Measurements from ENCODE around the gene SDK1. TPM values are rescaled to one million over a fixed set of nuclear protein-coding genes. Genes with fewer than 3 reads are reported as not detected.
"Not testable (repeated sequence)": the region's sequence is repeated elsewhere in the genome, so short reads cannot be mapped to it uniquely, and the experiment has no call there.

Gene SDK1
- total RNA-seq, 1 experiment from 2014 or later = 20.0 TPM

GRCh38 chr7:3705258-3705657, 404.2 kb downstream of the SDK1 start:
- CTCF ChIA-PET = no interaction called here
- intact Hi-C loops (cut with micrococcal nuclease; ENCODE audit: unreplicated experiment) = no loop called here
- no TSS peak for BruUV-seq (replicated peaks)
- no peaks in the 10 kb centered on the region for H3K27me3 Mint-ChIP-seq (ENCODE audit: unreplicated experiment)
- peaks cover 5% of the 10 kb centered on the region for H3K4me1 Mint-ChIP-seq (ENCODE audit: low read depth, unreplicated experiment)
- no peak overlapping the region for H3K4me3 Mint-ChIP-seq (ENCODE audit: low read depth, unreplicated experiment)
- no peaks in the 10 kb centered on the region for H3K9me3 Mint-ChIP-seq (ENCODE audit: low read depth, unreplicated experiment)
- H3K36me3 Mint-ChIP-seq (ENCODE audit: insufficient read depth, unreplicated experiment) = no peaks in the 10 kb centered on the region
- no peak for TF ChIP-seq CTCF (IDR thresholded peaks at IDR 0.05; ENCODE audit: unreplicated experiment)
- no peak overlapping the region for H3K27ac Mint-ChIP-seq (ENCODE audit: unreplicated experiment)
- no peak for DNase-seq

GRCh38 chr7:3706091-3706490, 405.0 kb downstream of the SDK1 start:
- DNase-seq; H3K9me3 Mint-ChIP-seq (ENCODE audit: low read depth, unreplicated experiment); H3K36me3 Mint-ChIP-seq (ENCODE audit: insufficient read depth, unreplicated experiment); H3K4me3 Mint-ChIP-seq (ENCODE audit: low read depth, unreplicated experiment); H3K27ac Mint-ChIP-seq (ENCODE audit: unreplicated experiment); H3K27me3 Mint-ChIP-seq (ENCODE audit: unreplicated experiment); intact Hi-C loops (cut with micrococcal nuclease; ENCODE audit: unreplicated experiment); BruUV-seq (replicated peaks); CTCF ChIA-PET: not testable (repeated sequence)
- H3K4me1 Mint-ChIP-seq (ENCODE audit: low read depth, unreplicated experiment) = peaks cover 12% of the 10 kb centered on the region

GRCh38 chr7:3710122-3710521, 409.1 kb downstream of the SDK1 start:
- no peak overlapping the region for H3K4me3 Mint-ChIP-seq (ENCODE audit: low read depth, unreplicated experiment)
- H3K9me3 Mint-ChIP-seq (ENCODE audit: low read depth, unreplicated experiment) = no peaks in the 10 kb centered on the region
- intact Hi-C loops (cut with micrococcal nuclease; ENCODE audit: unreplicated experiment) = no loop called here
- no peaks in the 10 kb centered on the region for H3K36me3 Mint-ChIP-seq (ENCODE audit: insufficient read depth, unreplicated experiment)
- peaks cover 17% of the 10 kb centered on the region for H3K4me1 Mint-ChIP-seq (ENCODE audit: low read depth, unreplicated experiment)
- no peaks in the 10 kb centered on the region for H3K27me3 Mint-ChIP-seq (ENCODE audit: unreplicated experiment)
- no peak overlapping the region for H3K27ac Mint-ChIP-seq (ENCODE audit: unreplicated experiment)
- TF ChIP-seq CTCF (IDR thresholded peaks at IDR 0.05; ENCODE audit: unreplicated experiment) = no peak
- DNase-seq = no peak
- BruUV-seq (replicated peaks) = no TSS peak
- CTCF ChIA-PET = no interaction called here

- DNase-seq = no peak
- CTCF ChIA-PET = no interaction called here
- no peaks in the 10 kb centered on the region for H3K9me3 Mint-ChIP-seq (ENCODE audit: low read depth, unreplicated experiment)
These were observed 409.5 kb downstream of the SDK1 start for GRCh38 chr7:3710531-3710930.

GRCh38 chr7:3712841-3713240, 411.8 kb downstream of the SDK1 start:
- intact Hi-C loops (cut with micrococcal nuclease; ENCODE audit: unreplicated experiment) = no loop called here
- Mint-ChIP-seq H3K27me3 (ENCODE audit: unreplicated experiment) (no peaks in the 10 kb centered on the region), H3K9me3 (ENCODE audit: low read depth, unreplicated experiment) (no peaks in the 10 kb centered on the region), H3K4me1 (ENCODE audit: low read depth, unreplicated experiment) (peaks cover 17% of the 10 kb centered on the region), H3K36me3 (ENCODE audit: insufficient read depth, unreplicated experiment) (no peaks in the 10 kb centered on the region), H3K27ac (ENCODE audit: unreplicated experiment) (no peak overlapping the region), H3K4me3 (ENCODE audit: low read depth, unreplicated experiment) (no peak overlapping the region)
- CTCF ChIA-PET = no interaction called here
- DNase-seq = peak; percentile 68
- no TSS peak for BruUV-seq (replicated peaks)
- no peak for TF ChIP-seq CTCF (IDR thresholded peaks at IDR 0.05; ENCODE audit: unreplicated experiment)

More at GRCh38 chr7:3710531-3710930, 409.5 kb downstream of the SDK1 start:
- H3K4me1 Mint-ChIP-seq (ENCODE audit: low read depth, unreplicated experiment) = peaks cover 17% of the 10 kb centered on the region
- intact Hi-C loops (cut with micrococcal nuclease; ENCODE audit: unreplicated experiment) = no loop called here
- no peak for TF ChIP-seq CTCF (IDR thresholded peaks at IDR 0.05; ENCODE audit: unreplicated experiment)
- no peak overlapping the region for H3K27ac Mint-ChIP-seq (ENCODE audit: unreplicated experiment)
- BruUV-seq (replicated peaks) = no TSS peak
- no peak overlapping the region for H3K4me3 Mint-ChIP-seq (ENCODE audit: low read depth, unreplicated experiment)
- no peaks in the 10 kb centered on the region for H3K27me3 Mint-ChIP-seq (ENCODE audit: unreplicated experiment)
- H3K36me3 Mint-ChIP-seq (ENCODE audit: insufficient read depth, unreplicated experiment) = no peaks in the 10 kb centered on the region
